ENCODE measurements around the gene C2orf69.

GRCh38 chr2:199902486-199903110 is 8.5 kb upstream of the C2orf69 start:
- no peak for TF ChIP-seq ATF2 (IDR thresholded peaks at IDR 0.05; ENCODE audit: low read length)
- no peak for TF ChIP-seq EZH2 (IDR thresholded peaks at IDR 0.05; ENCODE audit: low read depth, low read length, severe bottlenecking)
- TF ChIP-seq SP1 (IDR thresholded peaks at IDR 0.05; ENCODE audit: low read depth, low read length) = no peak
- TF ChIP-seq, protein P1, sequence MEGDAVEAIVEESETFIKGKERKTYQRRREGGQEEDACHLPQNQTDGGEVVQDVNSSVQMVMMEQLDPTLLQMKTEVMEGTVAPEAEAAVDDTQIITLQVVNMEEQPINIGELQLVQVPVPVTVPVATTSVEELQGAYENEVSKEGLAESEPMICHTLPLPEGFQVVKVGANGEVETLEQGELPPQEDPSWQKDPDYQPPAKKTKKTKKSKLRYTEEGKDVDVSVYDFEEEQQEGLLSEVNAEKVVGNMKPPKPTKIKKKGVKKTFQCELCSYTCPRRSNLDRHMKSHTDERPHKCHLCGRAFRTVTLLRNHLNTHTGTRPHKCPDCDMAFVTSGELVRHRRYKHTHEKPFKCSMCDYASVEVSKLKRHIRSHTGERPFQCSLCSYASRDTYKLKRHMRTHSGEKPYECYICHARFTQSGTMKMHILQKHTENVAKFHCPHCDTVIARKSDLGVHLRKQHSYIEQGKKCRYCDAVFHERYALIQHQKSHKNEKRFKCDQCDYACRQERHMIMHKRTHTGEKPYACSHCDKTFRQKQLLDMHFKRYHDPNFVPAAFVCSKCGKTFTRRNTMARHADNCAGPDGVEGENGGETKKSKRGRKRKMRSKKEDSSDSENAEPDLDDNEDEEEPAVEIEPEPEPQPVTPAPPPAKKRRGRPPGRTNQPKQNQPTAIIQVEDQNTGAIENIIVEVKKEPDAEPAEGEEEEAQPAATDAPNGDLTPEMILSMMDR (IDR thresholded peaks at IDR 0.05; ENCODE audit: control extremely low read depth in 1 of 3, insufficient read depth in 1 of 3, low read depth in 1 of 3, low read length in 3 of 3) = no peak
- no peak for TF ChIP-seq CREB1 (IDR thresholded peaks at IDR 0.05)
- no peak for TF ChIP-seq SP2 (IDR thresholded peaks at IDR 0.05; ENCODE audit: low read length)

Data from H1 (cell line).